Fibroblast of the aortic adventitia (primary cell): Measurements from ENCODE around the gene SLC15A3. TPM values are rescaled to one million over a fixed set of nuclear protein-coding genes. Genes with fewer than 3 reads are reported as not detected.
"Not testable (repeated sequence)": the region's sequence is repeated elsewhere in the genome, so short reads cannot be mapped to it uniquely, and the experiment has no call there.

ENCODE experiments used
- DNase-seq: peaks from one replicate; pipeline ENCODE4 v3.0.0-alpha.2; 2010; ENCODE audit warnings: low read depth
- H3K4me3 ChIP-seq: 2 replicates; pipeline ENCODE4 v1.5.1; 2011; ENCODE audit warnings: low read depth, mild to moderate bottlenecking, control low read depth, low read length, moderate library complexity
- CTCF ChIP-seq: IDR thresholded peaks from 2 replicates; pipeline ENCODE4 v1.5.1; 2011; ENCODE audit warnings: mild to moderate bottlenecking, low read length, control low read depth, inconsistent platforms; ENCODE audit not compliant: insufficient read depth
- total RNA-seq: library from RNA; depleted of rRNA; stranded (reverse); fragments of >200 nt; gene quantifications from 2 replicates; pipeline ENCODE4 v1.2.3, GENCODE V29; 2012; ENCODE audit warnings: low replicate concordance

The SLC15A3 gene
- total RNA-seq, 1 donor = 6.8 TPM

GRCh38 chr11:60910711-60911380 lies 41.1 kb downstream of the SLC15A3 start:
- DNase-seq = no peak
- no peak overlapping the region for H3K4me3 ChIP-seq
- no peak for TF ChIP-seq CTCF

GRCh38 chr11:60910281-60910687 lies 41.7 kb downstream of the SLC15A3 start:
- no peak overlapping the region for H3K4me3 ChIP-seq
- TF ChIP-seq CTCF = no peak

GRCh38 chr11:60909680-60910280 lies 42.2 kb downstream of the SLC15A3 start:
- not testable (repeated sequence) for DNase-seq, H3K4me3 ChIP-seq

More at GRCh38 chr11:60910281-60910687, 41.7 kb downstream of the SLC15A3 start:
- DNase-seq = no peak

GRCh38 chr11:60908803-60909202 lies 43.2 kb downstream of the SLC15A3 start:
- no peak overlapping the region for H3K4me3 ChIP-seq
- TF ChIP-seq CTCF = no peak
- no peak for DNase-seq

- DNase-seq = peak; percentile 93
- peak within 1 kb of the TSS; percentile 95 for H3K4me3 ChIP-seq
- no peak for TF ChIP-seq CTCF
Observed at GRCh38 chr11:60906132-60906972, 45.6 kb downstream of the SLC15A3 start, which contains the start of gene PRPF19. Gene PRPF19, minus strand, starts transcription at chr11:60906585. Its CDS starts 203 bp downstream, at chr11:60906382.

- H3K4me3 ChIP-seq = peak overlapping the region; percentile 95
- TF ChIP-seq CTCF = no peak
- DNase-seq = peak; percentile 62
Observed at GRCh38 chr11:60905551-60906113, 46.3 kb downstream of the SLC15A3 start.
